ENCODE results near the gene CPA5. TPM values are rescaled to one million over a fixed set of nuclear protein-coding genes. Genes with fewer than 3 reads are reported as not detected.

The CPA5 gene
- total RNA-seq, 1 experiment from 2014 or later = not detected

DNA sequence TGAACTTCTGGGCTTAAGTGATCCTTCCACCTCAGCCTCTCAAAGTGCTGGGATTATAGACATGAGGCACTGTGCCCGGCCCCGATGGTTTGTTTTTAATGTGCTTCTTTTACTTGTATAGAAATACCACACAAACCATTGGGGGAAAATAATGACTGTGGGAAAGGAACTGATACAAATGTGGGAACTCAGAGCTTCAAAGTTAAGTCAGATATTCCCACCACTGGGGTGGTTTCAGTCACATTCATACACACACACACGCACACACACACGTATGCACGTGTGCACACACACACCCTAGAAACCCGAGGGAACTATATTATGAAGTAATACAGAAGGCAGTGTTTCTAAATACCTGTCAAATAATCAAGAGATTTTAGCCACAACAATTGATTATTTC lies 34.6 kb upstream of the CPA5 start:
- no CpG with 5 or more reads among the region's 6 CpGs for WGBS (ENCODE audit: extremely low coverage, insufficient read length, low lambda C conversion rate)

More for the DNA sequence above, 34.6 kb upstream of the CPA5 start:
- no peaks in the 10 kb centered on the region; the same call in 1 of the 2 replicates for H3K27me3 Mint-ChIP-seq (ENCODE audit: low read depth)
- no peak overlapping the region for H2BK5ac ChIP-seq (ENCODE audit: insufficient read length, low read length)
- no peaks in the 10 kb centered on the region for H3K79me1 ChIP-seq (ENCODE audit: insufficient read depth, low read depth, low read length, poor library complexity, severe bottlenecking)
- H3K9ac ChIP-seq (ENCODE audit: extremely low read depth, insufficient read length, low read length) = no peak overlapping the region
- no peaks in the 10 kb centered on the region for H3K9me3 ChIP-seq (ENCODE audit: control insufficient read depth, low read depth, low read length)
- DNase-seq = no peak
- no peak overlapping the region for H2AK5ac ChIP-seq (ENCODE audit: insufficient read length, low read length)
- no peak overlapping the region for H3K18ac ChIP-seq (ENCODE audit: insufficient read length, low read depth, low read length)
- no peak overlapping the region for H3K4ac ChIP-seq (ENCODE audit: low read depth, low read length)
- H3K23me2 ChIP-seq (ENCODE audit: insufficient read length, low read depth, low read length, poor library complexity, severe bottlenecking) = no peaks in the 10 kb centered on the region
- TF ChIP-seq, protein P1, sequence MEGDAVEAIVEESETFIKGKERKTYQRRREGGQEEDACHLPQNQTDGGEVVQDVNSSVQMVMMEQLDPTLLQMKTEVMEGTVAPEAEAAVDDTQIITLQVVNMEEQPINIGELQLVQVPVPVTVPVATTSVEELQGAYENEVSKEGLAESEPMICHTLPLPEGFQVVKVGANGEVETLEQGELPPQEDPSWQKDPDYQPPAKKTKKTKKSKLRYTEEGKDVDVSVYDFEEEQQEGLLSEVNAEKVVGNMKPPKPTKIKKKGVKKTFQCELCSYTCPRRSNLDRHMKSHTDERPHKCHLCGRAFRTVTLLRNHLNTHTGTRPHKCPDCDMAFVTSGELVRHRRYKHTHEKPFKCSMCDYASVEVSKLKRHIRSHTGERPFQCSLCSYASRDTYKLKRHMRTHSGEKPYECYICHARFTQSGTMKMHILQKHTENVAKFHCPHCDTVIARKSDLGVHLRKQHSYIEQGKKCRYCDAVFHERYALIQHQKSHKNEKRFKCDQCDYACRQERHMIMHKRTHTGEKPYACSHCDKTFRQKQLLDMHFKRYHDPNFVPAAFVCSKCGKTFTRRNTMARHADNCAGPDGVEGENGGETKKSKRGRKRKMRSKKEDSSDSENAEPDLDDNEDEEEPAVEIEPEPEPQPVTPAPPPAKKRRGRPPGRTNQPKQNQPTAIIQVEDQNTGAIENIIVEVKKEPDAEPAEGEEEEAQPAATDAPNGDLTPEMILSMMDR (conservative IDR thresholded peaks at IDR 0.05) = no peak
- no peaks in the 10 kb centered on the region for H3K4me1 Mint-ChIP-seq
- no peak overlapping the region for H4K91ac ChIP-seq (ENCODE audit: insufficient read length, low read depth, low read length)
- H3T11ph ChIP-seq (ENCODE audit: low read length) = no peak overlapping the region
- no peaks in the 10 kb centered on the region for H3K4me1 ChIP-seq (ENCODE audit: insufficient read depth, low read length)
- H3K79me2 ChIP-seq (ENCODE audit: insufficient read depth, low read length) = no peaks in the 10 kb centered on the region
- H3K14ac ChIP-seq (ENCODE audit: insufficient read depth, low read length) = no peak overlapping the region
- no peak overlapping the region for H2AFZ ChIP-seq (ENCODE audit: low read length)
- H4K20me1 ChIP-seq (ENCODE audit: control insufficient read depth, insufficient read depth, insufficient read length) = no peaks in the 10 kb centered on the region
- no peak overlapping the region for H3K4me2 ChIP-seq (ENCODE audit: insufficient read depth, insufficient read length, low read length)
- H3K56ac ChIP-seq (ENCODE audit: insufficient read length, low read depth, low read length) = no peak overlapping the region
- H3K27ac Mint-ChIP-seq = no peak overlapping the region
- H2BK120ac ChIP-seq (ENCODE audit: low read depth, low read length, poor library complexity, severe bottlenecking) = no peak overlapping the region
- no peak overlapping the region for H3K4me3 Mint-ChIP-seq
- peaks cover 0 to 13% (median 5%) of the 10 kb centered on the region in 3 experiments; a peak in 5 of 7 replicates for H3K36me3 Mint-ChIP-seq (ENCODE audit: insufficient read depth in 1 of 3, low read depth in 3 of 3)
- no peak overlapping the region for H4K5ac ChIP-seq (ENCODE audit: insufficient read length, low read depth, low read length)
- no peaks in the 10 kb centered on the region for H3K27me3 ChIP-seq (ENCODE audit: insufficient read depth, low read length)
- H4K8ac ChIP-seq (replicated peaks; ENCODE audit: insufficient read length, low read depth, low read length) = no peak overlapping the region
- H2BK20ac ChIP-seq (ENCODE audit: low read depth, low read length, poor library complexity, severe bottlenecking) = no peak overlapping the region
- H3K27ac ChIP-seq (ENCODE audit: insufficient read length, low read depth, low read length) = no peak overlapping the region
- H3K9me3 Mint-ChIP-seq = peaks cover 9 to 13% of the 10 kb centered on the region in 2 experiments
- no peak overlapping the region for H2BK12ac ChIP-seq (ENCODE audit: insufficient read length, low read depth, low read length)
- H3K23ac ChIP-seq (ENCODE audit: insufficient read length, low read depth, low read length) = no peak overlapping the region
- no peak overlapping the region for H2BK15ac ChIP-seq (ENCODE audit: low read depth, low read length)
